Measurements from ENCODE around the gene AMMECR1L.
"Not testable (repeated sequence)": the region's sequence is repeated elsewhere in the genome, so short reads cannot be mapped to it uniquely, and the experiment has no call there.

The AMMECR1L gene

DNA sequence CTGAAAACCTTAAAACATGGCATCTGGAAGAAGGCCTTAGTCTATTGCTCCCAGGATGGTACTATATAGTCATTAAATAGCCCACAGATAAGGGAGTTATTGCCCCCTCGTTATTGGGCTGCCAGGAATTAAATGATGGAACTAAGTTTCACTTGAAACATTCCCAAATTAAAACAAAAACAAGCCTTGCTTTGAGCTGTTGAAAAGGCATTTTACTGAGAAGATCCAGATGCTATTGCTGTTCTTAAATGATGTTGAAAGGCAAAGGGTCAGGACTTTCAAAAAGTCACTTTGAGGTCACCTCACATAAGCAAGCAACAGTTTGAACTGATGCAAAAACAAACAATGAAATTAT, 2.0 kb upstream of the AMMECR1L start:
- peak overlapping the region; percentile 57 for H3K4me3 ChIP-seq (ENCODE audit: low read depth, low read length)
- no peak for DNase-seq (ENCODE audit: low read depth, low spot score)
- in situ Hi-C loops (cut with HindIII; ENCODE audit: low sequenced_read_pairs) = no loop called here
- TF ChIP-seq, protein P1, sequence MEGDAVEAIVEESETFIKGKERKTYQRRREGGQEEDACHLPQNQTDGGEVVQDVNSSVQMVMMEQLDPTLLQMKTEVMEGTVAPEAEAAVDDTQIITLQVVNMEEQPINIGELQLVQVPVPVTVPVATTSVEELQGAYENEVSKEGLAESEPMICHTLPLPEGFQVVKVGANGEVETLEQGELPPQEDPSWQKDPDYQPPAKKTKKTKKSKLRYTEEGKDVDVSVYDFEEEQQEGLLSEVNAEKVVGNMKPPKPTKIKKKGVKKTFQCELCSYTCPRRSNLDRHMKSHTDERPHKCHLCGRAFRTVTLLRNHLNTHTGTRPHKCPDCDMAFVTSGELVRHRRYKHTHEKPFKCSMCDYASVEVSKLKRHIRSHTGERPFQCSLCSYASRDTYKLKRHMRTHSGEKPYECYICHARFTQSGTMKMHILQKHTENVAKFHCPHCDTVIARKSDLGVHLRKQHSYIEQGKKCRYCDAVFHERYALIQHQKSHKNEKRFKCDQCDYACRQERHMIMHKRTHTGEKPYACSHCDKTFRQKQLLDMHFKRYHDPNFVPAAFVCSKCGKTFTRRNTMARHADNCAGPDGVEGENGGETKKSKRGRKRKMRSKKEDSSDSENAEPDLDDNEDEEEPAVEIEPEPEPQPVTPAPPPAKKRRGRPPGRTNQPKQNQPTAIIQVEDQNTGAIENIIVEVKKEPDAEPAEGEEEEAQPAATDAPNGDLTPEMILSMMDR (IDR thresholded peaks at IDR 0.05; ENCODE audit: low read depth, low read length) = no peak

DNA sequence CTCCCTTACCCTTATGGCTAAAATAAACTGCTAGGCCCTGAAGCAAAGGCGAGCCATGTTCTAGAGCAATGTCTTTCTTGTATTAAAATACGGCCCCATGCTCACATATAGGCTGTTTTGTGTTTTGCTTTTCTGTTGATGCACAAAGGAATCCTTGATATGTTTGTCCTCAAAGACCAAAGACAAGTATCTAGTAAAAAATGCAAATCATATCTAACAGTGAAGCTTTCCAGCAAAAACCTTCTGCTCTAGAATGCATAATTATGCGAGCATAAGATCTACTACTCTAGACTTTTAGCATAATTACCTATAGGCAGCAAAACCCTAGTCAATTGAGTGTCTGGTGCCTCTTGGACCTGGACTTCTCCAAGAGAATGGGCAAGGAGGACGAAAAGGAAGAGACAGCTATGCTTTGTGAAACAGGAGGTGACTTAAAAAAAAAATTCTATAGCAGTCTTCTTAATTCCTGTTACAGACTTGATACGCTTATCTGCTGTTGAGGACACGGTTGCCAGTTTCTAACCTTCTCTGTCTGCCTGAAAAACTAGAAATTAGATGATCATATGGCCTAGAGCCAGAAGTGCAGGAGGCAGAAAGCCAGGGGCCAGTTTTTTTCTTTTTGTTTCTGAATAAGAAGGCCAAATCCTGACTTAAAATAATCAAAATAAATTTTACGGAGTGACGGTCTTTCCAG, 1.5 kb upstream of the AMMECR1L start:
- peak overlapping the region; percentile 57 for H3K4me3 ChIP-seq (ENCODE audit: low read depth, low read length)

DNA sequence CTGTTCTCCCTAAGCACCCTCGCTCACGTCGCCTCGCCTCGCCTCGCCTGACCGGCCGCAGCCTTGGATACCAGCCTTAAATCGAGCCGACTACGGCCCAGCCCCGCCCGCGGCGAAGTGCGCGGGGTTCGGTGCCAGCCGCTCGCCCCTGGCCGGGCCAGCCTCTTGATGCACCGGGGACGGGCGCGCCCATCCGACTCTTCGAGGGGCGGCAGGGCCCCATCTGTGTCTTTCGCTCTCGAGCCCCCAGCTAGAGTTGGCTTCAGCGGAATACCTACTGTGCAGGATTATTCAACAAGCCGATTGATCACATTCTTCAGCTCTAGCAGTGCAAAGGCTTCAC, 808 bp upstream of the AMMECR1L start:
- peak; percentile 1 for DNase-seq (ENCODE audit: low read depth, low spot score)
- in situ Hi-C loops (cut with HindIII; ENCODE audit: low sequenced_read_pairs) = not testable (repeated sequence)
- peak overlapping the region; percentile 57 for H3K4me3 ChIP-seq (ENCODE audit: low read depth, low read length)

More for the DNA sequence above, 1.5 kb upstream of the AMMECR1L start:
- DNase-seq (ENCODE audit: low read depth, low spot score) = peak; percentile 23
- in situ Hi-C loops (cut with HindIII; ENCODE audit: low sequenced_read_pairs) = no loop called here
- TF ChIP-seq, protein P1 (IDR thresholded peaks at IDR 0.05; ENCODE audit: low read depth, low read length) = no peak

DNA sequence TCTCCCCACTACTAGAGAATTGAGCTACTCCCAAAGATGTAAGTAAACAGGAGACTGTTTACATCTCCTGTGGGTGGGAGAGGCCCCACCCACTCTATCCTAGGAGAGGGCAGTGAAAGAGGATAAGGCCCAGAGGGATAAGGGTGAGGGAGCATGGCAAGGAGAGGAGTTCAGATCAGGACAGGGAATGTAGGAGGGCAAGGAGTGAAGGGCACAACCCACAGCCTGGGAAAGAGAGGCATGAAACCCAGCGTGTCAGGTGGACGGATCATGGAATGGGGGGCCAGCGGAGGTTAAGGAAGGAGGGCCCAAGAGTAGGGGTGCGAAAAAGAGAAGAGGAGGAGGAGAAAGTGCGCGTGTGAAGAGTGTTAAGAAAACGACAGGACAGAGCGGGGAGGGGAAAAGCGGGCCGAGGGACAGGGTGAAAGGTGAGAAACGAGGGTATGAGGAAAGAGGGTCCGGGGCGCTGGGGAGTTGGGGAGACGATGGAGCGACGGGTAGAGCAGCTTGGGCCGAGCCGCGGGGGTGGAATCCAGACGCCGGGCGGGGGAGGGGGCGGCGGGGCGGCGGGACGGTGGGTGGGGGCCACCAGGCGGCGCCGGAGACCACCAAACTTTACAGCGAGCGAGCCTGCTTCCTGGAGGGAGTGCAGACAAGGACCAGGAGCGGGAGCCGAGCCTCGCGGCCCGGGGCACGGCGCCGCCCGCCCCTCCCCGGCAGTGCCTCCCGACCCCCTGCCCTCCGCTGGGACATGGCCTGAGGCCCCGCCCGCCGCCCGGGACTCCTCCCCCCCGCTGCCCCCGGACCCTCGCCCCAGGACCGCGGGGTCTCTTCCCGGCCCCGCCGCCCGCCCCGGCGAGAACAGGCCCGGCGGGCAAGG, 655 bp downstream of the AMMECR1L start:
- DNase-seq (ENCODE audit: low read depth, low spot score); in situ Hi-C loops (cut with HindIII; ENCODE audit: low sequenced_read_pairs): not testable (repeated sequence)

DNA sequence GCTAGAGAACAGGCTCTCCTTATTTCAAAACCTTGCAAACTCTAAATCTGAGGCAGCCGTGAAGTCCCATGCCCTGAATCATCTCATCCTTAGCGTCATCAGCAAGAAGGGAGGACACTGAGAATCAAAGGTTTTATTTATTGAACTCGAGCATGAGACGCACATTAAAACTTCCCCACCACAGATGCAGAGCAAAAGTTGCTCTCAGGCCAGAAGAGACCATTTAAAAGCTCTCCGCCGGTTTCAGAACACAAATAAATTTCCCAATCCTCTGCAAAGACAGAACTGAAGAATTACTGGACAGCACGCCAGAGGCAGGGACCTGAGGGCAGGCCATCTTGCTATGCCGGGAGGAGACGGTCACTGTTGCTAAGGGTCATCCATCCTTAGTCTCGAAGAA, 1.3 kb downstream of the AMMECR1L start:
- TF ChIP-seq, protein P1 (IDR thresholded peaks at IDR 0.05; ENCODE audit: low read depth, low read length) = no peak
- in situ Hi-C loops (cut with HindIII; ENCODE audit: low sequenced_read_pairs) = no loop called here
- peak overlapping the region; percentile 62 for H3K4me3 ChIP-seq (ENCODE audit: low read depth, low read length)
- peak; percentile 48 for DNase-seq (ENCODE audit: low read depth, low spot score)

More for the DNA sequence above, 655 bp downstream of the AMMECR1L start:
- peak overlapping the region; percentile 62 for H3K4me3 ChIP-seq (ENCODE audit: low read depth, low read length)

DNA sequence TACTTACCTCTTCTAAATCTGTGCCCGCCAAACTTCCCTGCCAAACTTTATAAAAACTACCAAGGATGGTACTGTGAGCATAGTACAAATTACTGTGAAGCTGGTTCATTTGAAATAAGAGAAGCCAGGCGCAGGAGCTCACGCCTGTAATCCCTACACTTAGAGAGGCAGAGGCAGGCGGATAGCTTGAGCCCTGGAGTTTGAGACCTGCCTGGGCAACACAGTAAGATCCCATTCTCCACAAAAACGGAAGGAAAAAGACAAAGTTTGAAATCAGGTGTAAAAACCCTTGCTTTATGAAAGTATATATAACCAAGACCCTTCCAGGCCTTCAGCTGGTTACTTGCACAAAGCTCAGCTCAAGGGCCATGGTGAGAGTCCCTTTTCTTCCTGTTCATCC, 5.9 kb downstream of the AMMECR1L start:
- H3K4me3 ChIP-seq (ENCODE audit: low read depth, low read length) = no peak overlapping the region
- no peak for DNase-seq (ENCODE audit: low read depth, low spot score)
- TF ChIP-seq, protein P1 (IDR thresholded peaks at IDR 0.05; ENCODE audit: low read depth, low read length) = no peak
- in situ Hi-C loops (cut with HindIII; ENCODE audit: low sequenced_read_pairs) = no loop called here

DNA sequence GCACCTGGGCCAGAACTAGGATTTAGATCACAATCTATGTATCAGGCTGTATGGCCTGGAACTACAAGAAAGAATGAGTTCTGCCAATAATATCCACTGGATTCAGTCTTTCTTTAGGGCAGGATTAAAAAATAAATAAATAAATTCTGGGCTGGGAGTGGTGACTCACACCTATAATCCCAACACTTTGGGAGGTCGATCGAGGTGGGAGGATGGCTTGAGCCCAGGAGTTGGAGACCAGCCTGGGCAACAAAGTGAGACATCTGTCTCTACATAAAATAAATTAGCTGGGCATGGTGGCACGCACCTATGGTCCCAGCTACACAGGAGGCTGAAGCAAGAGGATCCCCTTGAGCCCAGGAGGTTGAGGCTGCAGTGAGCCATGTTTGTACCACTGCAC, 8.1 kb downstream of the AMMECR1L start:
- in situ Hi-C loops (cut with HindIII; ENCODE audit: low sequenced_read_pairs) = no loop called here

More for the DNA sequence above, 8.1 kb downstream of the AMMECR1L start:
- DNase-seq (ENCODE audit: low read depth, low spot score) = no peak
- H3K4me3 ChIP-seq (ENCODE audit: low read depth, low read length) = no peak overlapping the region
- TF ChIP-seq, protein P1 (IDR thresholded peaks at IDR 0.05; ENCODE audit: low read depth, low read length) = no peak
